GM19467 (cell line): ENCODE results near the gene FBF1.

Experiments
- ATAC-seq: cut with Tn5 transposase; IDR thresholded peaks from one replicate; pipeline ENCODE4 v1.9.1; 2021; ENCODE audit warnings: mild to moderate bottlenecking, moderate library complexity; ENCODE audit not compliant: unreplicated experiment

Gene FBF1

GRCh38 chr17:75917141-75917916 is 23.5 kb downstream of the FBF1 start:
- ATAC-seq, result no peak

GRCh38 chr17:75915268-75915667 is 25.6 kb downstream of the FBF1 start:
- ATAC-seq, result no peak

- no peak for ATAC-seq
Observed at GRCh38 chr17:75914643-75915267, 26.1 kb downstream of the FBF1 start.

GRCh38 chr17:75913537-75914210 is 27.2 kb downstream of the FBF1 start:
- no peak for ATAC-seq

- no peak for ATAC-seq
Observed at GRCh38 chr17:75910699-75911098, 30.1 kb downstream of the FBF1 start.

GRCh38 chr17:75909812-75910274 is 31.0 kb downstream of the FBF1 start:
- no peak for ATAC-seq

- ATAC-seq, result no peak
Observed at GRCh38 chr17:75909051-75909811, 31.6 kb downstream of the FBF1 start.

GRCh38 chr17:75908201-75908600 is 32.6 kb downstream of the FBF1 start:
- no peak for ATAC-seq

- ATAC-seq, result no peak
Observed at GRCh38 chr17:75906143-75906884, 34.5 kb downstream of the FBF1 start.

- ATAC-seq, result peak; percentile 92
Observed at GRCh38 chr17:75904749-75905521, 35.9 kb downstream of the FBF1 start, which contains the start of gene MRPL38. Gene MRPL38, minus strand, starts transcription at chr17:75904884. Its CDS starts 9 bp downstream, at chr17:75904875.

- no peak for ATAC-seq
Observed at GRCh38 chr17:75902406-75902805, 38.4 kb downstream of the FBF1 start.

GRCh38 chr17:75901727-75902126 is 39.1 kb downstream of the FBF1 start:
- no peak for ATAC-seq

GRCh38 chr17:75900691-75901533 is 39.9 kb downstream of the FBF1 start:
- no peak for ATAC-seq

- ATAC-seq, result no peak
Observed at GRCh38 chr17:75899767-75900468, 40.9 kb downstream of the FBF1 start.

- no peak for ATAC-seq
Observed at GRCh38 chr17:75899353-75899752, 41.5 kb downstream of the FBF1 start.

GRCh38 chr17:75898791-75899190 is 42.1 kb downstream of the FBF1 start:
- ATAC-seq, result no peak

- ATAC-seq, result no peak
Observed at GRCh38 chr17:75898065-75898464, 42.8 kb downstream of the FBF1 start.
